Prostate gland (tissue), 2 donors: ENCODE data around the gene HYCC1. TPM values are rescaled to one million over a fixed set of nuclear protein-coding genes. Genes with fewer than 3 reads are reported as not detected.
"Not testable (repeated sequence)": the region's sequence is repeated elsewhere in the genome, so short reads cannot be mapped to it uniquely, and the experiment has no call there.

Experiments
- DNase-seq: peaks from one replicate; pipeline ENCODE4 v3.0.0-alpha.2; 2019; ENCODE audit warnings: low spot score
- H3K27ac ChIP-seq, 2 donors: fragments of 200-600 bp; sonication (generic); 2 replicates each; pipeline ENCODE4 v1.5.1; 2017 to 2019
- H3K27me3 ChIP-seq: fragments of 200-600 bp; sonication (generic); replicated peaks from 2 replicates; pipeline ENCODE4 v1.5.1; 2019; ENCODE audit not compliant: insufficient read depth
- H3K36me3 ChIP-seq, 2 donors: fragments of 200-600 bp; sonication (generic); 1 replicate in 1 of 2; 2 replicates in 1 of 2; pipeline versions ENCODE4 v1.5.1 to v1.8.1; 2017 to 2019
- H3K4me1 ChIP-seq: fragments of 200-600 bp; sonication (generic); replicated peaks from 2 replicates; pipeline ENCODE4 v1.5.1; 2019
- H3K4me3 ChIP-seq, 2 donors: fragments of 200-600 bp; sonication (generic); 2 replicates each; pipeline ENCODE4 v1.5.1; 2017 to 2019
- H3K9me3 ChIP-seq: fragments of 200-600 bp; sonication (generic); 2 replicates; pipeline ENCODE4 v1.5.1; 2017
- POLR2A ChIP-seq: fragments of 450-650 bp; IDR thresholded peaks from one replicate; pipeline ENCODE4 v1.6.1; 2016; ENCODE audit warnings: antibody characterized with exemption, mild to moderate bottlenecking
- POLR2AphosphoS5 ChIP-seq: sonication (generic); formaldehyde crosslinking; IDR thresholded peaks from one replicate; pipeline ENCODE4 v1.6.1; 2017; ENCODE audit warnings: antibody characterized with exemption
- WGBS: methylation state at CpG from one replicate; pipeline ENCODE4 v1.1.5; 2018; 5-methylcytosine and 5-hydroxymethylcytosine counted together
- intact Hi-C: fragments of 100-400 bp; cut with DNase I; formaldehyde crosslinking; loops from one replicate; pipeline ENCODE4 v1.14.2; 2022
- total RNA-seq, 2 donors: library from RNA; depleted of rRNA; stranded (reverse); fragments of >200 nt; gene quantifications; one replicate each; pipeline ENCODE4 v1.1.0, GENCODE V29; 2016
- TF ChIP-seq, protein P1 (sequence below), 4 experiments: fragments of 200-600 bp in 2 of 4; fragments of 450-650 bp in 2 of 4; sonication (generic) in 2 of 4; IDR thresholded peaks; 1 replicate in 3 of 4; 2 replicates in 1 of 4; pipeline ENCODE4 v1.5.1; 2016 to 2019; ENCODE audit warnings: antibody characterized with exemption in 4 of 4, mild to moderate bottlenecking in 2 of 4, moderate library complexity in 2 of 4

The HYCC1 gene
- total RNA-seq, 2 donors from 2014 or later, result 15.7 to 18.3 TPM

DNA sequence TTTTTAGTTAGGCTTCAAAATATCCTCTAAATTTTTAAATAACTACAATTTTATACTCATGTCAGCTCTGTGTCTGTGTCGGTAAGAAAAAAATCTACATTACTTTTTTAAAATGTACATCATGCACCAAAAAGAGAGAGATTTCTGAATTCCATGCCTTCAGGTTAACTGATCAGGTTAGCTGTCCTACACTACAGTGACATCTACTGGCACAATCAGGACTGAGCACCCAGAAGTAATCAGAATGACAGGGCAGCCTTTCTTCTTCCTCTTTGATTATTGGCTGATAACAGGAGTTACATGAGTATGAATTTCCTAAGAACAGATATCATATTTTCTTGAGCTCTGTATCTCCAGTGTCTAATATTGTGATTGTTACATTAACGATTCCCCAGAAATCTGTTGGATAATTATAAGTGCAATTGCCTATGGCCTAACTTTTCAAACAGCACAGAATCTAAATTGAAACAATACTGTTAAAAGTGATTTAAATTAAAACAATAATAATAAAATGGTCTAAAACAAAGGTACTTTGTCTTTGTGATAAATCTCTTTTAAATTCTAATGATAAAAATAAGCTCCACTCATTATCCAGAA lies 41.8 kb upstream of the HYCC1 start:
- WGBS, result 0% methylated on average over 2 of the region's 2 CpGs
- no peaks in the 10 kb centered on the region for H3K27me3 ChIP-seq
- no peaks in the 10 kb centered on the region for H3K9me3 ChIP-seq
- peak; percentile 39 for DNase-seq
- no peaks in the 10 kb centered on the region for H3K4me1 ChIP-seq
- no peak overlapping the region for H3K27ac ChIP-seq
- peak; percentile 11 for TF ChIP-seq POLR2AphosphoS5
- no peak for TF ChIP-seq POLR2A
- TF ChIP-seq, protein P1, sequence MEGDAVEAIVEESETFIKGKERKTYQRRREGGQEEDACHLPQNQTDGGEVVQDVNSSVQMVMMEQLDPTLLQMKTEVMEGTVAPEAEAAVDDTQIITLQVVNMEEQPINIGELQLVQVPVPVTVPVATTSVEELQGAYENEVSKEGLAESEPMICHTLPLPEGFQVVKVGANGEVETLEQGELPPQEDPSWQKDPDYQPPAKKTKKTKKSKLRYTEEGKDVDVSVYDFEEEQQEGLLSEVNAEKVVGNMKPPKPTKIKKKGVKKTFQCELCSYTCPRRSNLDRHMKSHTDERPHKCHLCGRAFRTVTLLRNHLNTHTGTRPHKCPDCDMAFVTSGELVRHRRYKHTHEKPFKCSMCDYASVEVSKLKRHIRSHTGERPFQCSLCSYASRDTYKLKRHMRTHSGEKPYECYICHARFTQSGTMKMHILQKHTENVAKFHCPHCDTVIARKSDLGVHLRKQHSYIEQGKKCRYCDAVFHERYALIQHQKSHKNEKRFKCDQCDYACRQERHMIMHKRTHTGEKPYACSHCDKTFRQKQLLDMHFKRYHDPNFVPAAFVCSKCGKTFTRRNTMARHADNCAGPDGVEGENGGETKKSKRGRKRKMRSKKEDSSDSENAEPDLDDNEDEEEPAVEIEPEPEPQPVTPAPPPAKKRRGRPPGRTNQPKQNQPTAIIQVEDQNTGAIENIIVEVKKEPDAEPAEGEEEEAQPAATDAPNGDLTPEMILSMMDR (IDR thresholded peaks at IDR 0.05), result peak; percentile 14 to 81 (median 64)
- H3K36me3 ChIP-seq, result no peaks in the 10 kb centered on the region
- intact Hi-C loops, result loop anchor here (2.0 to 5.0 kb wide), 3 partner anchors 233 to 495 kb away; partner anchors contain the start of genes IL6 and TOMM7
- no peak overlapping the region for H3K4me3 ChIP-seq

GRCh38 chr7:23051124-23051485 lies 37.2 kb upstream of the HYCC1 start:
- WGBS, result 76% methylated on average over 3 of the region's 3 CpGs
- H3K36me3 ChIP-seq, H3K4me3 ChIP-seq, H3K27me3 ChIP-seq, DNase-seq, intact Hi-C loops, H3K4me1 ChIP-seq, H3K9me3 ChIP-seq, H3K27ac ChIP-seq: not testable (repeated sequence)

DNA sequence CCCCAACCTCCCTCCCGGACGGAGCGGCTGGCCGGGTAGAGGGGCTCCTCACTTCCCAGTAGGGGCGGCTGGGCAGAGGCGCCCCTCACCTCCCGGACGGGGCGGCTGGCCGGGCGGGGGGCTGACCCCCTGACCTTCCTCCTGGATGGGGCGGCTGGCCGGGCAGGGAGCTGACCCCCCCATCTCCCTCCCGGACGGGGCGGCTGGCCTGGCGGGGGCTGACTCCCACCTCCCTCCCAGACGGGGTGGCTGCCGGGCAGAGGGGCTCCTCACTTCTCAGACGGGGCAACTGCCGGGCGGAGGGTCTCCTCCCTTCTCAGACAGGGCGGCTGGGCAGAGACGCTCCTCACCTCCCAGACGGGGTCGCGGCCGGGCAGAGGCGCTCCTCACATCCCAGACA lies 32.4 kb upstream of the HYCC1 start:
- 98% methylated on average over 9 of the region's 29 CpGs for WGBS
- H3K27me3 ChIP-seq, H3K4me1 ChIP-seq, DNase-seq, H3K36me3 ChIP-seq, H3K27ac ChIP-seq, intact Hi-C loops, H3K4me3 ChIP-seq, H3K9me3 ChIP-seq: not testable (repeated sequence)

- H3K36me3 ChIP-seq, H3K4me3 ChIP-seq, intact Hi-C loops, H3K9me3 ChIP-seq, H3K27me3 ChIP-seq, H3K4me1 ChIP-seq, H3K27ac ChIP-seq, DNase-seq: not testable (repeated sequence)
- 96% methylated on average over 4 of the region's 6 CpGs for WGBS
Measured at GRCh38 chr7:23045086-23045485, 31.2 kb upstream of the HYCC1 start.

DNA sequence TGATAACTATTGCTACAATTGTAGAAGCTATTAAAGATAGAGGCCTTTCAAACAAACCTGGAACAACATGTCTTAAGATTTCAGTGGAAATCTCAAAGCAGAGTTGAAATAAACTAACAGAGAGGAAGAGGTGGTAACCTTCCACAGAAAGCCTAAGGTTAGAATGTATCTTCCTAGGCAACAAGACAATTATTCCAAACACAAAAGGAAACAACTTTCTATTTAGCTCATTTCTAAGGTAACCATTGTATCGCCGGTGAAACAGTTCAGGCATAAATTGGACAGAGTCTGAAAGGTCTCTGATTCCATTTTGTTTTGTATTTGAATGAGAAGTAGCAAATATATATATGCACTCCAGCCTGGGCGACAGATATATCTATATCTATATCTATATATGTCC lies 30.7 kb upstream of the HYCC1 start:
- Histone ChIP-seq H3K36me3 (no peaks in the 10 kb centered on the region), H3K4me1 (no peaks in the 10 kb centered on the region), H3K9me3 (no peaks in the 10 kb centered on the region), H3K27ac (no peak overlapping the region), H3K27me3 (no peaks in the 10 kb centered on the region), H3K4me3 (no peak overlapping the region)
- DNase-seq, result no peak
- intact Hi-C loops, result no loop called here
- TF ChIP-seq POLR2A (no peak), POLR2AphosphoS5 (no peak)
- TF ChIP-seq, protein P1 (IDR thresholded peaks at IDR 0.05), result no peak
- WGBS, result 84% methylated on average over 3 of the region's 3 CpGs

DNA sequence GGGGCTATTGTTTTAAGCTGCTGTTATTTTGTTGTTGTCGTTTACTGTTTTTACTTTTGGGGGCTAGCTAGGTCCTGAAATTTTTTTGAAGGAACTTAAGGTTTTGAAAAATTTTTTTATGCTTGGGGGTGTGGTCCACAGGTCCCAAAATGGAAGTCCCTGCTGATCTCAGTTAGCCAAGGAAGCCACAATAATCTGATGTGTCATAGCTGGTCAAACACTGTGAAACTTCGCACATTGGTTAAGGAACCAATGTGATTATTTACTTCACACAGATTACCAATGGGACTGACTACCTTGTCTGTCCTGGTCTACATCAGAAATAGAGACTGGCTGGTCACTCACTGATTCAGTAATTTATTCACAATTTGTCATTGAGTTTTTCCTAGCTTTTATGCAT lies 29.5 kb upstream of the HYCC1 start:
- TF ChIP-seq, protein P1 (IDR thresholded peaks at IDR 0.05), result no peak
- TF ChIP-seq POLR2AphosphoS5 (no peak), POLR2A (no peak)
- Histone ChIP-seq H3K27ac (no peak overlapping the region), H3K9me3 (no peaks in the 10 kb centered on the region), H3K4me3 (no peak overlapping the region), H3K4me1 (no peaks in the 10 kb centered on the region), H3K36me3 (no peaks in the 10 kb centered on the region), H3K27me3 (no peaks in the 10 kb centered on the region)
- 89% methylated on average over 2 of the region's 2 CpGs for WGBS
- intact Hi-C loops, result no loop called here
- DNase-seq, result no peak

DNA sequence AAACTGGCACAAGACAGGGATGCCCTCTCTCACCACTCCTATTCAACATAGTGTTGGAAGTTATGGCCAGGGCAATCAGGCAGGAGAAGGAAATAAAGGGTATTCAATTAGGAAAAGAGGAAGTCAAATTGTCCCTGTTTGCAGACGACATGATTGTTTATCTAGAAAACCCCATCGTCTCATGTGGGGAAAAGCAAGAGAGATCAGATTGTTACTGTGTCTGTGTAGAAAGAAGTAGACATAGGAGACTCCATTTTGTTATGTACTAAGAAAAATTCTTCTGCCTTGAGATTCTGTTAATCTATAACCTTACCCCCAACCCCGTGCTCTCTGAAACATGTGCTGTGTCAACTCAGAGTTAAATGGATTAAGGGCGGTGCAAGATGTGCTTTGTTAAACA lies 25.7 kb upstream of the HYCC1 start:
- H3K4me1 ChIP-seq, H3K4me3 ChIP-seq, H3K27me3 ChIP-seq, H3K9me3 ChIP-seq, H3K27ac ChIP-seq, H3K36me3 ChIP-seq, intact Hi-C loops, DNase-seq: not testable (repeated sequence)
- 58% methylated on average over 2 of the region's 4 CpGs for WGBS

GRCh38 chr7:23035542-23036371 lies 21.8 kb upstream of the HYCC1 start:
- H3K27me3 ChIP-seq, H3K9me3 ChIP-seq, H3K4me1 ChIP-seq, H3K4me3 ChIP-seq, intact Hi-C loops, H3K27ac ChIP-seq, DNase-seq, H3K36me3 ChIP-seq: not testable (repeated sequence)
- 68% methylated on average over 26 of the region's 34 CpGs for WGBS
